GM18502 (cell line): ENCODE data around the gene ATRNL1.
A peak's percentile ranks its signal among the peaks of the same experiment; 100 is the strongest.
"Not testable (repeated sequence)": the region's sequence is repeated elsewhere in the genome, so short reads cannot be mapped to it uniquely, and the experiment has no call there.

Experiments
- ATAC-seq: cut with Tn5 transposase; IDR thresholded peaks from one replicate; pipeline ENCODE4 v1.9.1; 2021; ENCODE audit warnings: mild to moderate bottlenecking; ENCODE audit not compliant: unreplicated experiment, poor library complexity

The ATRNL1 gene

DNA sequence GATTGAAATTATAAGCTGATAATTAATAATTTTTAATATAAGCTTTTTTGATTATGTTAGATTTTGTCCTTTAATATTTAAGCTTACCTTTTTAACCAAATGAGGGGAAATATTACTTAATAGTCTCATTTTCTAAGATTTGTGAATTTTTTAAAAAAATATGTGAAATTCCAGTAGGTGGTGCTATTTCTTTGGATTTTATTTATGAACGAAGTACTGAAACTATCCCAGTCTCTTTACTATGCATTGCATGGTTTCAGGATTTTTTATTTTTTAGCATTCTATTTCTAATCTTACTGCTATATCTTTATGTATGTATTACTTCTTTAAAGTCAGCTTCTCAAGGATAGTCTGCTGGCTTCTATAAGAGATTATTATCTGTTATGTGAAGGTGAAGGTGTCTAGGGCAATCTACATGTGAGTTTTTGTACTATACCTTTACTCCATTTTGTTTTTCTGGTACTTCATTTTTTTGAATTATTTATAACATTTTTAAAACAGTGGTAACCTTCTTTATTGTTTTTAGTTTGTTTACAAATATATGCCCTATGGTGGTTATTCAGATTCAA, 78.3 kb downstream of the ATRNL1 start:
- peak; percentile 41 for ATAC-seq

DNA sequence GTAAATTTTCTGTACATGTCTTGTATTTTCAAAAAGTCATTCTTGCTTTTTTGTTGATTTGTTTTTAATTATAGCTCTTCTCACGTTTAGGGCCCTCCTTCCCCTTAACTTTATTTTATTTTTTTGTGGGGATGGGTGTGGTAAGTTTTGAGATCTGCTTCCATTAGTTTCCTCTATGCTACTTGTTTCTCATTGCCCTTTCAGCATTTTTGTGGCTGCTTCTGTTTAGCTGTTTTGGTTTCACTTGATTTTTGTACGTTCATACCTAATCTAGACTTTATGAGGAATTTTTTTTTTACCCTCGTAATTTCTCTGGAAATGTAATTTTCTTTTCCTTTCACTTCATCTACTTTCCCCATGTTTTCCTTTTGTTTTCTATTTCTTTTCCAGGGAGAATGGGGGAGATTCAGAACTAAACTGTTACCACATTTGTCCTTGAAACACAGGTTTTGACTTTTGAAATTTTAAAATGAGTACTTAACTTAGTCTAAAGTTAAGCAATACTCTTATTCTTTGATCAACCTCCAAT, 80.8 kb downstream of the ATRNL1 start:
- no peak for ATAC-seq

DNA sequence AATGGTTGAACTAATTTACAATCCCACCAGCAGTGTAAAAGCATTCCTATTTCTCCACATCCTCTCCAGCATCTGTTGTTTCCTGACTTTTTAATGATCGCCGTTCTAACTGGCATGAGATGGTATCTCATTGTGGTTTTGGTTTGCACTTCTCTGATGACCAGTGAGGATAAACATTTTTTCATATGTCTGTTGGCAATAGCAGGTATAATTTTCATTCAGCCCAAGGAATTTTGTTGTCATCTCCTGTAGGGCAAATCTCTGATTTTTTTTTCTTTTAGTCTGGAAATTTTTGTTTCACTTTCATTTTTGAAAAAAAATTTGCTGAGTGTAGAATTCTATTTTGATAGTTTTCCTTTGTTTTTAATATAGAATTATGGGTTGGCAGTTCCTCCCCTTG, 114.1 kb downstream of the ATRNL1 start:
- ATAC-seq: not testable (repeated sequence)

DNA sequence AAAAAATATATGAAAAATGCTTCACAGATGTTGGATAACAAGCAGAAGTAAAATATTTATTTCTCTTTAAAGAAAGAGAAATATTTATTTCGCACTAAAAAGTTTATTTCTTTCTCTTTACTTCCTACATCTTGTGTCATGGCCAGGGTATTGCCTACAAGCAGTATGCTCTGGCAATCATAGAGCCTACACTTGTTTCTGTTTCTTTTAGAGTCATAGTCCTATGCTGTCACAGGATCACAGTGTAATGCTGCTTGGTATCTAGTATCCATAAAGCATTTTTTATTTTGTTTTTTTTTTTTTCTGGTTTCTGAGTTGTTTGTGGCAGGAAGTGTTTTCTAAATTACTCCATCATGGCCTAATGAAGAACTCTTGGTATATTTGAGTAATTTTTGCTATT, 116.0 kb downstream of the ATRNL1 start:
- ATAC-seq: peak; percentile 78

DNA sequence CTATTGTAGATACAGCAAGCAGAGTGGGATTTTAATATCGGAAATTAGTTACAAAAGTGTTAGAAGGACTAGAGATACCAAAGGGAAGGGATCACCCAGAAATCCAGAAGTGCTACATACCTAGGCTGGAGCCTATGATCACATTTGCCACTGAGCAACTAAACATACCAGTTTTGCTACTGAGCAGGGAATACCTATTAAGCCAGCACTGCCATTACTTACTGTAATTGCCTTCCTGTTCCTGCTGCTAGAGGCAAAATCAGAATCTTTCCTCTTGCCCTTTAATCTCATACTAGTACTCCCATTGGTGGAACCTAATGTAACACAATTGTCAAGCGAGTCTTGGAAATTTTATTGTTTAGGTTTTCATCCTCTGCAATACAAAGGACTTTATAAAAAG, 121.7 kb downstream of the ATRNL1 start:
- no peak for ATAC-seq

DNA sequence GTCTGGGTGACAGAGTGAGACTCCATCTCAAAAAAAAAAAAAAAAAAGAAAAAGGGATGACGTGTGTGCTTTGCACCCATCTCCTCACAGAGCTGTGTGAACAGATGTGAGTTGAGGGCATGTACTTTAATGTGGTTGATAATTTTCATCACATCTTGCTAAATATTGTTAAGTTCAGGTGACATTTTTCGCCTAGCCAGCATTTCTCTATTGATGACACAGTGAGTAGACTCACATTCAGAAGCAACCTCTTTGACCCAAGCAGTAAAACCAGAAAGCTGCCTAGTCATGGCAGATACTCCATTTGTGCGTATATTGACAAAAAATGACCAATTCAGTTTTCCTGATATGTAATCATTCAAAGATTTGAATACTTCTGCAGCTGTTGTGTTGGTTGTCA, 126.0 kb downstream of the ATRNL1 start:
- ATAC-seq: no peak

DNA sequence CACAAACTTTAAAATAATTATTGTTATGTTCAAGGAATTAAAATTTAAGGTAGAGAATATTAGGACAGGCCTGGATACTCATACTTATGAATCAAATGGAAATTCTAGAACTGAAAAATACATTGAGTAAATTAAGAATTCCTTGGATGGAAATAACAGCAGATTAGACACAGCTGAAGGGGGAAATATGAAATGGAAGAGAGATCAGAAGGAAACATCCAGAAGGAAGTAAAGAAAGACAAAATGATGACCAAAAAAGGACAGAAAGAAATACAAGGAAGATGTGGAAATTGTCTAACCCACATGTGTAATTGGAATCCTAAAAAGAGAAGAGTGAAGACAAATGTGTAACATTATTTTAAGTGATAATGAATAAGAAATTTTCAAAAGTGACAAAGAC, 128.9 kb downstream of the ATRNL1 start:
- no peak for ATAC-seq

DNA sequence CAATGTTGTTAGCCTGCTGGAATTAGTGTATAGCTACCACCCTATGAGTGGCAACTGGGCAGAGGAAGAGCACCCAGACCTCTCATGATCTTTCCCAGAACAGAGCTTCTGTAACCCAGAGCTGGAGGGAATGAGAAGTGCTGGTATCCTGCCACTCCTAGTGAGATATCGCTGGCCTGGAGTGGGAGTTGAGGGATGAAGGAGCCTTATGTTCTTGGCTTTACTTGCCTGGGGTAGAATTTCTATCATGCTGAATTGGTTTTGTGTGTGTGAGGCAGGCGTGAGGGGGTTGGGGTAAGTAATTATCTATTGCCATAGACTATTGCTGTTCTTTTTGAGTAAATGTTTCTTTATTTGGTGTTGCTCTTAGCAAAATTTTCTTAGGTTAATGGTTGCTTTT, 146.6 kb downstream of the ATRNL1 start:
- no peak for ATAC-seq

DNA sequence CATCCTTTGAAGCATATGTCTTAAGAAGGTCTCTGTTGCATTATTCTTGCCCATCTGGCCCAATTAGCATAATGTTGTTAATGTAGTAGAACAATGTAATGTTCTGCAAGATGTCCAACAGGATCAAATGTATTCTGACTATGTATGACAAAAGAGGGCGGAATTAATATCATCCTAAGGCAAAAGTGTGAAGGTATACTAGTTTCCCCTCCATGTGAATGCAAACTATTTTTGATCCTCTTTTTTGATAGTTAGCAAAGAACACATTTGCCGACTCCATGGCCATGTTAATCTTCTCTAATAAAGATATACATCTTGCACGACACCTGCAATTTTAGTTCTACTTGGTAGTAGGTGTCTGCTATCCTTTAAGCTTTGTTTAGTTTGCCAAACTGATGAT, 157.6 kb downstream of the ATRNL1 start:
- ATAC-seq: no peak

DNA sequence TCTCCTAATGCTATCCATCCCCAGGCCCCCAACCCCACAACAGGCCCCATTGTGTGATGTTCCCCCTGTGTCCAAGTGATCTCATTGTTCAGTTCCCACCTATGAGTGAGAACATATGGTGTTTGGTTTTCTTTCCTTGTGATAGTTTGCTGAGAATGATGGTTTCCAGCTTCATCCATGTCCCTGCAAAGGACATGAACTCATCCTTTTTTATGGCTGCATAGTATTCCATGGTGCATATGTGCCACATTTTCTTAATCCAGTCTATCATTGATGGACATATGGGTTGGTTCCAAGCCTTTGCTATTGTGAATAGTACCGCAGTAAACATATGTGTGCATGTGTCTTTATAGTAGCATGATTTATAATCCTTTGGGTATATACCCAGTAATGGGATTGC, 160.6 kb downstream of the ATRNL1 start:
- not testable (repeated sequence) for ATAC-seq

DNA sequence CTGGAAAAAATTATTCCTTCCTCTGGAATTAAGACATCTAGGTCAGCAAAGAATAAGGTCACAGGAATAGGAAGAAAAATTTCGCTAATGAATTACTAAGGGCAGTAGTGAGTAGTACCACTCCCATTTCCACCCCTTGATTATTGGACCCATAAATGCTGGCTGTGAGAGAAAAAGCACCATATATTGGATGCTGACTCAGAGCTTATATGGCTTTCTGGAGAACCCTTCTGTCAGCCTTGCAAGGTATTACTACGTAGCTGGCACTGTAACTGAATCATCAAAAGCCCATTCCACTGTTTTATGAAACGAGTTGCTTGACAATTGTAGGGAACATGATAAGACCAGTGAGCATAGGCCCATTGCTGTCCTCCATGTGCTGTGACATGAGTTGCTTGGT, 179.3 kb downstream of the ATRNL1 start:
- ATAC-seq: no peak

DNA sequence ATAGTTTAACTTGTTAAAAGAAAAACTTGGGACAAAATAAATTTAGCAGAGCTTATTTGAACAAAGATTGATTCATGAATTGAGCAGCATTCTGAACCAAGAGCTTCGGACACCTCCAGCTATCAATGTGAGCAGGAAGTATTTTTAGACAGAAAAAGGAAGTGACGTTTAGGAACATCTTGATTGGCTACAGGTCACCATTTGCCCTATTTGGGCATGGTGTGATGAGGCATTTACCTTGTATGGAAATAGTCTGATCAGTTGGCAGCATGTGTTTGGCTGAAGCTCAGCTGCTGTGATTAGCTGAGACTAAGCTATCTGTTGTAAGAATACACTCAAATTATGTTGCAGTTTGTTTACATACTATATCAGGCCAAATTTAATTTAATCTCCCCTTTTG, 185.1 kb downstream of the ATRNL1 start:
- peak; percentile 67 for ATAC-seq

DNA sequence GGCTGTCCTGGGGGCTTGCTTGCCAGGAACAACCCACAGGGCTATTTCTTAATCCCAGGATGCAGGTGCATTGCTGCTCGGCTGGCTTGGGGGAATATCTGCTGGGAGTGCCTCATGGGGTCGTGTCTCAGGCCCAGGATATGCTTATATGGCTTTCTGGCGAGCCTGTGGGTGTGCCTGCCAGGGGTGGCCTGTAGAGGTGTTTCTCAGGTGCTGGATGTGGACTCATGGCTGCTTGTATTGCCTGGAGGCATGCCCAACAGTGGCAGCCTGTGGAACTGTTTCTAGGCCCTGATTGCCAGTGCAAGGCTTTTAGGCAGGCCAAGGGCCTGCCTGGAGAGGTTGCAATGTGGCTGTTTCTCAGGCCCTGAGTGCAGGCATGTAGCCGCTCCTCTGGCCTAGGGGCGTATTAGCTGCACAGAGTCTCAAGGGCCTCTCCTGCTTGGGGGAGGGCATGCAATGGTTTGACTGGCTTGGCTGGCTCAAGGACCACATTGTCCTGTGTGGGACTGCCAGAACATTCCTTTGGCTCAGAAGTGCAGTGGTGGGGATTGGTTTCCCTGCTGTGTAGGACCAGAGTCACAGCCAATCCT, 202.1 kb downstream of the ATRNL1 start:
- ATAC-seq: no peak

DNA sequence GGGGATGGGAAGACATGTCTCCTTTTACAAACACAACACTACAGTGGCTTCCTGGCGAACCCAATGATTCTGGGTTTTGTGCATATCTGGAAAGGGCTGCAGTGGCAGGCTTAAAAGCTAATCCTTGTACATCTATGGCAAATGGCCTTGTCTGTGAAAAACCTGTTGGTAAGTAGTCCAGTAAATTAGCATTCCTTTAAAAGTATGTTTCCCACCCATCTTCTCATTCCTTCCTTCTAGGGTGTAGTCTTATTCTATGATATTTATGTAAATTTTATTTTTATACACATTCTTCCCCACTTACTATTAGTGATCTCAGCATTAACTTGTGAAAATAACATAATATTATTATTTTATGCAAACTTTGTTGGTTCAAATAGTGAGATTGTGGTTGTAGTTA, 206.9 kb downstream of the ATRNL1 start:
- ATAC-seq: no peak

DNA sequence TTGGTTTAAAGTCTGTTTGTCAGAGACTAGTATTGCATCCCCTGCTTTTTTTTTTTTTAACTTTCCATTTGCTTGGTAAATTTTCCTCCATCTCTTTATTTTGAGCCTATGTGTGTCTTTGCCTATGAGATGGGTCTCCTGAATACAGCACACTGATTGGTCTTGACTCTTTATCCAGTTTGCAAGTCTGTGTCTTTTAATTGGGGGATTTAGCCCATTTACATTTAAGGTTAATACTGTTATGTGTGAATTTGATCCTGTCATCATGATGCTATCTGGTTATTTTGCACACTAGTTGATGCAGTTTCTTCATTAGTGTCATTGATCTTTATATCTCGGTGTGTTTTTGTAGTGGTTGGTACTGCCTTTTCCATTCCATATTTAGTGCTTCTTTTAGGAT, 226.5 kb downstream of the ATRNL1 start:
- ATAC-seq: not testable (repeated sequence)

DNA sequence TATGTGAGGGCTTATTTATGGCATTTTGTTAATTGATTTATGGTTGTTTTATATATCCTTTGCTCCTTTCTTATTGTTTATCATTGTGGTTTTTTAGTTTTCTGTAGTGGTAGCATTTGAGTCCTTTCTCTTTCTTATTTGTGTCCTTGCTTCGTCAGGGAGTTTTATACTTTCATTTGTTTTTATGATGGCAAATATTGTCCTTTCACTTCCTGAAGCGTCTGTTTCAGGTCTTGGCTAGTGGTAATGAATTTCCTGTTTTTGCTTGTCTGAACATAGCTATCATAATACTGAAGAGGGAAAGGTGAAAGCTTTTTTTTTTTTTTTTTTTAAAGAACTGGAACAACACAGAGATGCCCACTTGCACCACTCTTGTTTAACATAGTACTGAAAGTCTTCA, 228.2 kb downstream of the ATRNL1 start:
- peak; percentile 86 for ATAC-seq

DNA sequence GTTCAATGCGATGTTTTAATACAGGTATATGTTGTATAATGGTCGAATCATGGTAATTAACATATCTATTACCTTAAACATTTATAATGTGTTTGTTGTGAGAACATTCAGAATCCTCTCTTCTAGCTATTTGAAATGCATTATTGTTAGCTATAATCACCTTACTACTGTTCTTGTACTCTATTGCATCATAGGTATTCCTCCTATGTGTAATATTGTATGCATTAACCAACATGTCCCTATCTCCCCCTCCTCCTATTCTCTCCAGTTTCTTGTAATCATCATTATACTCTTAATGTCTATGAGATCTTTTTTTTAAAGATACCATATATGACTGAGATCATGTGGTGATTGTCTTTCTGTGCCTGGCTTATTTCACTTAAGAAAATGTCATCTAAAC, 235.2 kb downstream of the ATRNL1 start:
- ATAC-seq: no peak

DNA sequence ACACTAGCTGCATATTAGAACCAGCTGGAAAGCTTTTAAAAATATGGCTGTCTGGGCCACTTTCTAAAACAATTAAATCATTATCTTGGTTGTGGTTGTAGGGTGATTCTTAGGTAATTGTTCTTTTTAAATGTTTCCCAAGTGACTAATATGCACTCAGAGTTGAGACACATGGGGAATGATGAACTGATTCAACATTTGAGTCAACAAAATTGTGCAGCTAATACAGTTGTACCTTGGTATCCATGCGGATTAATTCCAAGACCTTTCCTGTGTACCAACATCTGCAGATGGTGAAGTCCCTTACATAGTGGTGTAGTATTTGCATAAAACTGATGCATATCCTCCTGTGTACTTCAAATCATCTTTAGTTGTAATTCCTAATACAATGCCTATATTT, 242.2 kb downstream of the ATRNL1 start:
- ATAC-seq: no peak

DNA sequence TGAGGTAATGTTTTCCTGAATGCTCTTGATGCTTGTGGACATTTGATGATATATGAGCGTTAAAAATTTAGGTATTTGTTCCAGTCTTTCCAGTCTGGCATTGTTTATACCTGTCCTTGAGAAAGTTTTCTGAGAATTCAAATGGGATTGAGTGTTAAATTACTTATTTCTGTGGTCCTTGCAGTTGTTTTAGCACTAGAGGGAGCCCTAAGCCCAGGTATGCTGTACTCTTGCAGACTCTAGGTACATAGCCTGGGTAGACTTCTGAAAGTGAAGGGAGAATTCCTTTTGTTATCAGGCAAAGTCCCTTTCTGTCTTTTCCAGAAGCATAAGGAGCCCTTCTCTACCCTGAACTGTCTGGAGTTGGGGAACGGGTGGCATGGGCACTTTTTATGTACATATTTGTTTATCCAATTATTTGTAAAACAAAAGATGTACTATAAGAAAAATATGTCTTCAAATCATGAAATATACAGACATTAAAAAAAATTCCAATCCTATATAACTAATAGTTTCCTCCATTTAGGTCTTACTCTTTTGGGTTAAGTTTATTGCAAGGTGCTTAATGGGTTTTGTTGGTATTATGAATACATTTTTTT, 262.1 kb downstream of the ATRNL1 start:
- ATAC-seq: peak; percentile 91

DNA sequence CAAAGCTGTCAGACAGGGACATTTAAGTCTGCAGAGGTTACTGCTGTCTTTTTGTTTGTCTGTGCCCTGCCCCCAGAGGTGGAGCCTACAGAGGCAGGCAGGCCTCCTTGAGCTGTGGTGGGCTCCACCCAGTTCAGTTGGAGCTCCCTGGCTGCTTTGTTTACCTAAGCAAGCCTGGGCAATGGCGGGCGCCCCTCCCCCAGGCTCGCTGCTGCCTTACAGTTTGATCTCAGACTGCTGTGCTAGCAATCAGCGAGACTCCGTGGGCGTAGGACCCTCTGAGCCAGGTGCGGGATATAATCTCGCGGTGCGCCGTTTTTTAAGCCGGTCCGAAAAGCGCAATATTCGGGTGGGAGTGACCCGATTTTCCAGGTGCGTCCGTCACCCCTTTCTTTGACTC, 274.8 kb downstream of the ATRNL1 start:
- not testable (repeated sequence) for ATAC-seq

DNA sequence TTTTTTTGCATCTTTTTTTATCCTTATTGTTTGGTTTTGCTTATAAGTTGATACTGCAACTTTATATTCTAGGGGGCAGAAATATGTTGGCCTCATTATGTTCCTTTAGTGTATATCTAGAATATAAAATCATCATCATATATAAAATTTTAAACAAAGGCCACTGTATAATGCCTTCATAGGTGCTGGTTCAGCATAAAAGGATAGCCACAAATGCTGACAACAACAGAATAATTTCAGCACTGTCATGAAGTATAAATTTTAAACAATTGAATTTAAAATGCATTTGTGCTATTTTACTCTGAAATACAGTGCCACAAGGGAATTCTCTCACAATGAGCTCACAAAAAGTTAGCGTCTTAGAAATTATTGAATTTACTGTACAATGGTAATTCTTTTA, 285.9 kb downstream of the ATRNL1 start:
- ATAC-seq: no peak

DNA sequence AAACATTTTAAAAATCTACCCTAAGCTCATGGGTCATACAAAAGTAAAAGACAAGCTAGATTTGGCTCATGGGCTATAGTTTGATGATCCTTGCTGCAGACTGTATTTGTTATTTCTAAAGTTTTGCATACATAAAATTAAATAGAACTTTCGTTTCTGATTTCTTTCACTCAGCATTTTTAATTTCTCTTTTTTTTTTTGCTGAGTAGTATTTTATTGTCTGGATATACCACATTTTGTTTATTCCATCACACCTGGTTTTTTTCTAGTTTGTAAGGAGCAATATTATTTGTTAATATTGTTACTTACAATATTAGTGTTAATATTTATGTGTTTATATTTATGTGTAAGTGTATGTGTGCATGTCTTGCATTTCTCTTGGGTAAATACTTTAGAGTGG, 291.5 kb downstream of the ATRNL1 start:
- no peak for ATAC-seq
